Osteoblast (primary cell): ENCODE measurements around the gene TLL2. TPM values are rescaled to one million over a fixed set of nuclear protein-coding genes. Genes with fewer than 3 reads are reported as not detected.
A peak's percentile ranks its signal among the peaks of the same experiment; 100 is the strongest.

ENCODE experiments used
- DNase-seq: peaks from one replicate; pipeline ENCODE4 v3.0.0; 2011; ENCODE audit warnings: low spot score, mixed read lengths; ENCODE audit not compliant: insufficient read length; ENCODE audit errors: missing footprints
- H2AFZ ChIP-seq: 2 replicates; pipeline ENCODE4 v1.6.0; 2011; ENCODE audit warnings: mild to moderate bottlenecking, low read length
- H3K27ac ChIP-seq: 2 replicates; pipeline ENCODE4 v1.5.1; 2011; ENCODE audit warnings: mild to moderate bottlenecking, low read depth, low read length, moderate library complexity
- H3K27me3 ChIP-seq: 2 replicates; pipeline ENCODE4 v1.6.0; 2012; ENCODE audit warnings: mild to moderate bottlenecking, control low read depth, inconsistent platforms, low read length, moderate library complexity; ENCODE audit not compliant: insufficient read depth
- H3K36me3 ChIP-seq: 2 replicates; pipeline ENCODE4 v1.5.1; 2011; ENCODE audit warnings: mild to moderate bottlenecking, low read length, control low read depth, moderate library complexity; ENCODE audit not compliant: insufficient read depth
- H3K4me1 ChIP-seq: 2 replicates; pipeline ENCODE4 v1.5.1; 2011; ENCODE audit warnings: mild to moderate bottlenecking, low read length, control low read depth, moderate library complexity; ENCODE audit not compliant: insufficient read depth
- H3K4me2 ChIP-seq: 2 replicates; pipeline ENCODE4 v1.6.0; 2011; ENCODE audit warnings: mild to moderate bottlenecking, low read length; ENCODE audit not compliant: insufficient read depth
- H3K4me3 ChIP-seq: fragments of 200-600 bp; sonication (generic); 3 replicates; pipeline ENCODE4 v1.5.1; 2012; ENCODE audit warnings: mild to moderate bottlenecking, low read length, inconsistent platforms; ENCODE audit not compliant: insufficient read depth
- H3K79me2 ChIP-seq: 2 replicates; pipeline ENCODE4 v1.6.0; 2012; ENCODE audit warnings: mild to moderate bottlenecking, low read length, control low read depth, inconsistent platforms; ENCODE audit not compliant: insufficient read depth
- H3K9me3 ChIP-seq: 2 replicates; pipeline ENCODE4 v1.5.1; 2011; ENCODE audit warnings: low read depth, low read length, control low read depth
- H4K20me1 ChIP-seq: 2 replicates; pipeline ENCODE4 v1.6.0; 2012; ENCODE audit warnings: mild to moderate bottlenecking, low read length, control low read depth; ENCODE audit not compliant: insufficient read depth
- total RNA-seq: library from RNA; depleted of rRNA; stranded (reverse); fragments of >200 nt; gene quantifications from 2 replicates; pipeline ENCODE4 v1.2.3, GENCODE V29; 2012
- TF ChIP-seq, protein P1 (sequence below): IDR thresholded peaks from 2 replicates; pipeline ENCODE4 v1.5.1; 2011; ENCODE audit warnings: mild to moderate bottlenecking, low read depth, low read length, moderate library complexity; ENCODE audit errors: extremely low read depth

The TLL2 gene
- total RNA-seq, 1 donor, result 0.36 TPM

GRCh38 chr10:96370584-96371157 is 143.1 kb downstream of the TLL2 start:
- Histone ChIP-seq H2AFZ (no peak overlapping the region), H3K4me3 (no peak overlapping the region), H3K4me1 (peaks cover 5% of the 10 kb centered on the region), H3K79me2 (no peaks in the 10 kb centered on the region), H4K20me1 (no peaks in the 10 kb centered on the region), H3K9me3 (no peaks in the 10 kb centered on the region), H3K27me3 (peaks cover 11% of the 10 kb centered on the region), H3K4me2 (no peak overlapping the region), H3K36me3 (no peaks in the 10 kb centered on the region), H3K27ac (no peak overlapping the region)
- DNase-seq, result peak; percentile 94
- TF ChIP-seq, protein P1, sequence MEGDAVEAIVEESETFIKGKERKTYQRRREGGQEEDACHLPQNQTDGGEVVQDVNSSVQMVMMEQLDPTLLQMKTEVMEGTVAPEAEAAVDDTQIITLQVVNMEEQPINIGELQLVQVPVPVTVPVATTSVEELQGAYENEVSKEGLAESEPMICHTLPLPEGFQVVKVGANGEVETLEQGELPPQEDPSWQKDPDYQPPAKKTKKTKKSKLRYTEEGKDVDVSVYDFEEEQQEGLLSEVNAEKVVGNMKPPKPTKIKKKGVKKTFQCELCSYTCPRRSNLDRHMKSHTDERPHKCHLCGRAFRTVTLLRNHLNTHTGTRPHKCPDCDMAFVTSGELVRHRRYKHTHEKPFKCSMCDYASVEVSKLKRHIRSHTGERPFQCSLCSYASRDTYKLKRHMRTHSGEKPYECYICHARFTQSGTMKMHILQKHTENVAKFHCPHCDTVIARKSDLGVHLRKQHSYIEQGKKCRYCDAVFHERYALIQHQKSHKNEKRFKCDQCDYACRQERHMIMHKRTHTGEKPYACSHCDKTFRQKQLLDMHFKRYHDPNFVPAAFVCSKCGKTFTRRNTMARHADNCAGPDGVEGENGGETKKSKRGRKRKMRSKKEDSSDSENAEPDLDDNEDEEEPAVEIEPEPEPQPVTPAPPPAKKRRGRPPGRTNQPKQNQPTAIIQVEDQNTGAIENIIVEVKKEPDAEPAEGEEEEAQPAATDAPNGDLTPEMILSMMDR, result peak; percentile 93

DNA sequence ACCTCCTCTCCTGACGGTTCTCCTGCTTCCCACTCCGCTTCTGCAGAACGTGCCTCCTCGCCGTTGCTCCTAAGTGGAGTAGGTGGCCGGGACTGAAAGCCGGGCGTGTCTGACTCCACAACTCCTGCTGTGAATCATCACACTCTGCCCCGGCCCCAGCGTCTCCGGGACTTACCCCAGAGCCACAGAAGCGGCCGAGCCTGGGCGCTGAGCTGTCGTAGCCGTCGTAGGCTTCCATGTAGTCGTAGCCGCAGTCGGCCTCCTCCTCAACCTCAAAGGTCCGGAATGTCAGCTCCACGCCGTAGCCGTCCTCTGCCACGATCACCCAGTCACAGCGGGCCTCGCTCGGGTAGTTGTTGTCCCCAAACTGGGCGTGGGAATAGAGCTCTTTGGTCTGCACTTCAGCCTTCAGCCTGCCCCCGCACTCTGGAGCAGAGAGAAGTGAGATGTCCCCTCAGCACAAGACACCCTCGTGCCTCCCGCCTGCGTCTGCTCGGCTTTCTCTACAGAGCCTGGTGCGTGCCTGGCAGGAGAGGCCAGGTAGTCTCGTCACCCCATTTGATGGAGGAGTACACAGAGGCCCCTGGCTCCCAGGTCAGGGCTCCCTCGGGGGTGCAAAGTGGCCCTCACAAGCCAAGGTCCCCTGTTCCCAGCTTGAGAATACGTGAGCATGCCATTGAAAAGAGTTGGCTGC is 143.7 kb downstream of the TLL2 start:
- no peaks in the 10 kb centered on the region for H4K20me1 ChIP-seq
- no peak overlapping the region for H2AFZ ChIP-seq
- no peaks in the 10 kb centered on the region for H3K9me3 ChIP-seq
- H3K4me2 ChIP-seq, result no peak overlapping the region
- H3K27ac ChIP-seq, result no peak overlapping the region
- H3K79me2 ChIP-seq, result no peaks in the 10 kb centered on the region
- peaks cover 2% of the 10 kb centered on the region for H3K4me1 ChIP-seq
- H3K4me3 ChIP-seq, result no peak overlapping the region
- TF ChIP-seq, protein P1, result no peak
- no peaks in the 10 kb centered on the region for H3K36me3 ChIP-seq
- H3K27me3 ChIP-seq, result peaks cover 11% of the 10 kb centered on the region
- peak; percentile 80 for DNase-seq

GRCh38 chr10:96368971-96369370 is 144.8 kb downstream of the TLL2 start:
- TF ChIP-seq, protein P1, result no peak
- H3K79me2 ChIP-seq, result no peaks in the 10 kb centered on the region
- no peak overlapping the region for H3K27ac ChIP-seq
- no peaks in the 10 kb centered on the region for H3K36me3 ChIP-seq
- no peak overlapping the region for H3K4me3 ChIP-seq
- H3K4me2 ChIP-seq, result no peak overlapping the region
- H4K20me1 ChIP-seq, result no peaks in the 10 kb centered on the region
- H2AFZ ChIP-seq, result no peak overlapping the region
- no peak for DNase-seq
- no peaks in the 10 kb centered on the region for H3K4me1 ChIP-seq
- H3K9me3 ChIP-seq, result no peaks in the 10 kb centered on the region
- peaks cover 4% of the 10 kb centered on the region for H3K27me3 ChIP-seq

GRCh38 chr10:96367470-96367869 is 146.3 kb downstream of the TLL2 start:
- TF ChIP-seq, protein P1, result no peak
- no peaks in the 10 kb centered on the region for H3K9me3 ChIP-seq
- no peaks in the 10 kb centered on the region for H4K20me1 ChIP-seq
- H3K4me3 ChIP-seq, result no peak overlapping the region
- H3K27me3 ChIP-seq, result no peaks in the 10 kb centered on the region
- H3K79me2 ChIP-seq, result no peaks in the 10 kb centered on the region
- H2AFZ ChIP-seq, result no peak overlapping the region
- no peak overlapping the region for H3K4me2 ChIP-seq
- no peak overlapping the region for H3K27ac ChIP-seq
- no peak for DNase-seq
- no peaks in the 10 kb centered on the region for H3K36me3 ChIP-seq
- H3K4me1 ChIP-seq, result no peaks in the 10 kb centered on the region
